GM12891 (cell line): ENCODE measurements around the gene CCDC50.

ENCODE experiments used
- POLR2A ChIP-seq: IDR thresholded peaks from 2 replicates; pipeline ENCODE4 v1.6.1; 2011; ENCODE audit warnings: low read depth, low read length, control low read depth
- POLR2AphosphoS5 ChIP-seq: IDR thresholded peaks from 2 replicates; pipeline ENCODE4 v1.6.1; 2011; ENCODE audit warnings: low read depth, low read length, control low read depth
- POU2F2 ChIP-seq: IDR thresholded peaks from 2 replicates; pipeline ENCODE4 v1.6.1; 2011; ENCODE audit warnings: low read depth, mild to moderate bottlenecking, control low read depth, low read length, moderate library complexity
- SPI1 ChIP-seq: IDR thresholded peaks from 2 replicates; pipeline ENCODE4 v1.6.1; 2011; ENCODE audit warnings: low read depth, low read length, control low read depth
- TAF1 ChIP-seq: IDR thresholded peaks from 2 replicates; pipeline ENCODE4 v1.6.1; 2011; ENCODE audit warnings: low read depth, low read length, control low read depth

- no peak for TF ChIP-seq TAF1
- no peak for TF ChIP-seq POLR2A
- no peak for TF ChIP-seq POLR2AphosphoS5
- TF ChIP-seq POU2F2: no peak
- TF ChIP-seq SPI1: no peak
These were observed 103.0 kb downstream of the CCDC50 start for GRCh38 chr3:191432162-191432561.
